Suprapubic skin (tissue), 3 donors: ENCODE results near the gene C1orf216.

ENCODE experiments used
- CTCF ChIP-seq, 2 donors: fragments of 200-600 bp in 1 of 2; fragments of 450-650 bp in 1 of 2; sonication (generic) in 1 of 2; IDR thresholded peaks; one replicate each; pipeline ENCODE4 v1.5.1; 2016 to 2019; ENCODE audit warnings: antibody characterized with exemption in 2 of 2, mild to moderate bottlenecking in 1 of 2, moderate library complexity in 1 of 2
- EP300 ChIP-seq: sonication (generic); formaldehyde crosslinking; IDR thresholded peaks from one replicate; pipeline ENCODE4 v1.6.1; 2017; ENCODE audit warnings: antibody characterized with exemption

- TF ChIP-seq EP300 = no peak
- peak; percentile 34 to 82 for TF ChIP-seq CTCF (IDR thresholded peaks at IDR 0.05)
These were observed 3.1 kb downstream of the C1orf216 start for GRCh38 chr1:35715568-35716002.
